ENCODE results near the gene CST3.

DNA sequence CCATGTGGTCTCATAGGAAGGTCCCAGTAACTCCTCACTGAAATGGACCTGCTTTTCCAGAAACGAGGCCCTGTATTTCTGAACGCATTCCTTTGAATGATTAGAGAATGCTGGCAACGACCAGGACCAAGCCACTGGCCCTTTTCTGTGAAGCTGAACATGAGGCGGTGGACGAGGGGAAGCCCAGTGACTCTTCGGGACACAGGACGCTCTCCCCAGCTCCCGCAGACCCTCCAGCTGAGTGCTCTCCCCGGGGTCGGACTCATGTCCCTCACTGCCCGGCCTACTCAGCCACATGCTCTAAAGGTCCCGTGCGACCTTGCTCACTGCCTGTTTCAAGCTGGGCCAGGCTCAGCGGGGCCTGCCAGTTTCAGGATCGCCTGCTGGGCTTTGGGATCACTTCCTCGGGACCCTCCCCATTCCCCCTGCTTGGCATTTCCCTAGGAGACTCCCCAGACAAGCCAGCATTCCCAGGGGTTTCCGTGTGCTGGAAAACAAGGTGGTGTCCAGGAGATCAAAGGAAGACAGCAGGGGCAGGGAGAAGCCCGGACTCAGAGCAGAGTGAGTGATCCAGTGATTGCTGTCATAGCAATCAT, 29.4 kb downstream of the CST3 start:
- TF ChIP-seq, protein P1, sequence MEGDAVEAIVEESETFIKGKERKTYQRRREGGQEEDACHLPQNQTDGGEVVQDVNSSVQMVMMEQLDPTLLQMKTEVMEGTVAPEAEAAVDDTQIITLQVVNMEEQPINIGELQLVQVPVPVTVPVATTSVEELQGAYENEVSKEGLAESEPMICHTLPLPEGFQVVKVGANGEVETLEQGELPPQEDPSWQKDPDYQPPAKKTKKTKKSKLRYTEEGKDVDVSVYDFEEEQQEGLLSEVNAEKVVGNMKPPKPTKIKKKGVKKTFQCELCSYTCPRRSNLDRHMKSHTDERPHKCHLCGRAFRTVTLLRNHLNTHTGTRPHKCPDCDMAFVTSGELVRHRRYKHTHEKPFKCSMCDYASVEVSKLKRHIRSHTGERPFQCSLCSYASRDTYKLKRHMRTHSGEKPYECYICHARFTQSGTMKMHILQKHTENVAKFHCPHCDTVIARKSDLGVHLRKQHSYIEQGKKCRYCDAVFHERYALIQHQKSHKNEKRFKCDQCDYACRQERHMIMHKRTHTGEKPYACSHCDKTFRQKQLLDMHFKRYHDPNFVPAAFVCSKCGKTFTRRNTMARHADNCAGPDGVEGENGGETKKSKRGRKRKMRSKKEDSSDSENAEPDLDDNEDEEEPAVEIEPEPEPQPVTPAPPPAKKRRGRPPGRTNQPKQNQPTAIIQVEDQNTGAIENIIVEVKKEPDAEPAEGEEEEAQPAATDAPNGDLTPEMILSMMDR (IDR thresholded peaks at IDR 0.05; ENCODE audit: insufficient read depth, low read length): no peak
- no peak for TF ChIP-seq POLR2AphosphoS5 (IDR thresholded peaks at IDR 0.05; ENCODE audit: low read depth)
